H9 (cell line): Measurements from ENCODE around the gene TEX261. TPM values are rescaled to one million over a fixed set of nuclear protein-coding genes. Genes with fewer than 3 reads are reported as not detected.

Experiments
- DNase-seq: peaks from one replicate; pipeline ENCODE4 v3.0.0-alpha.2; 2017
- H2AFZ ChIP-seq: one replicate; pipeline ENCODE4 v1.6.1; 2013; ENCODE audit warnings: mild to moderate bottlenecking, low read length, control low read depth, moderate library complexity
- H2AK5ac ChIP-seq: 2 replicates; pipeline ENCODE4 v1.6.1; 2013; ENCODE audit warnings: low read length, control low read depth, mixed read lengths; ENCODE audit not compliant: insufficient read length
- H2BK120ac ChIP-seq: one replicate; pipeline ENCODE4 v1.6.1; 2013; ENCODE audit warnings: low read depth, mild to moderate bottlenecking, low read length, control low read depth, inconsistent platforms; ENCODE audit not compliant: poor library complexity, severe bottlenecking
- H2BK12ac ChIP-seq: 2 replicates; pipeline ENCODE4 v1.6.1; 2013; ENCODE audit warnings: low read length, control low read depth, mixed read lengths, low read depth; ENCODE audit not compliant: insufficient read length
- H2BK15ac ChIP-seq: 2 replicates; pipeline ENCODE4 v1.6.1; 2013; ENCODE audit warnings: low read depth, low read length, control low read depth
- H2BK20ac ChIP-seq: one replicate; pipeline ENCODE4 v1.6.1; 2013; ENCODE audit warnings: low read depth, mild to moderate bottlenecking, low read length, control low read depth, inconsistent platforms; ENCODE audit not compliant: poor library complexity, severe bottlenecking
- H2BK5ac ChIP-seq: 2 replicates; pipeline ENCODE4 v1.6.1; 2013; ENCODE audit warnings: low read length, control low read depth, mixed read lengths; ENCODE audit not compliant: insufficient read length
- H3K14ac ChIP-seq: 2 replicates; pipeline ENCODE4 v1.6.1; 2013; ENCODE audit warnings: low read length, control low read depth; ENCODE audit not compliant: insufficient read depth
- H3K18ac ChIP-seq: 2 replicates; pipeline ENCODE4 v1.6.1; 2013; ENCODE audit warnings: low read depth, mild to moderate bottlenecking, mixed read lengths, low read length, control low read depth; ENCODE audit not compliant: insufficient read length
- H3K23ac ChIP-seq: 2 replicates; pipeline ENCODE4 v1.6.1; 2013; ENCODE audit warnings: low read length, control low read depth, mixed read lengths, low read depth; ENCODE audit not compliant: insufficient read length
- H3K23me2 ChIP-seq: 2 replicates; pipeline ENCODE4 v1.6.1; 2013; ENCODE audit warnings: low read depth, mild to moderate bottlenecking, mixed read lengths, low read length, control low read depth; ENCODE audit not compliant: insufficient read length, poor library complexity, severe bottlenecking
- H3K27ac ChIP-seq: 2 replicates; pipeline ENCODE4 v1.5.1; 2013; ENCODE audit warnings: low read length, control low read depth, mixed read lengths, low read depth; ENCODE audit not compliant: insufficient read length
- H3K27me3 ChIP-seq: 2 replicates; pipeline ENCODE4 v1.6.1; 2013; ENCODE audit warnings: low read length, control low read depth, inconsistent platforms; ENCODE audit not compliant: insufficient read depth
- H3K4ac ChIP-seq: 2 replicates; pipeline ENCODE4 v1.6.1; 2013; ENCODE audit warnings: low read depth, mild to moderate bottlenecking, control low read depth, inconsistent platforms, low read length, moderate library complexity
- H3K4me1 ChIP-seq: 2 replicates; pipeline ENCODE4 v1.6.1; 2013; ENCODE audit warnings: low read length, control low read depth, inconsistent platforms; ENCODE audit not compliant: insufficient read depth
- H3K4me2 ChIP-seq: 2 replicates; pipeline ENCODE4 v1.6.1; 2013; ENCODE audit warnings: low read length, control low read depth, mixed read lengths; ENCODE audit not compliant: insufficient read length, insufficient read depth
- H3K56ac ChIP-seq: 2 replicates; pipeline ENCODE4 v1.6.1; 2013; ENCODE audit warnings: low read depth, mild to moderate bottlenecking, mixed read lengths, low read length, control low read depth; ENCODE audit not compliant: insufficient read length
- H3K79me1 ChIP-seq: 2 replicates; pipeline ENCODE4 v1.6.1; 2013; ENCODE audit warnings: low read depth, mild to moderate bottlenecking, moderate library complexity, low read length, control low read depth, inconsistent platforms; ENCODE audit not compliant: insufficient read depth, poor library complexity, severe bottlenecking
- H3K79me2 ChIP-seq: 2 replicates; pipeline ENCODE4 v1.6.1; 2013; ENCODE audit warnings: low read length, control low read depth, inconsistent platforms; ENCODE audit not compliant: insufficient read depth
- H3K9ac ChIP-seq: 2 replicates; pipeline ENCODE4 v1.6.1; 2013; ENCODE audit warnings: low read length, control low read depth, mixed read lengths; ENCODE audit not compliant: insufficient read length; ENCODE audit errors: extremely low read depth
- H3K9me3 ChIP-seq: one replicate; pipeline ENCODE4 v1.6.1; 2013; ENCODE audit warnings: low read depth, low read length, inconsistent platforms; ENCODE audit not compliant: control insufficient read depth
- H3T11ph ChIP-seq: one replicate; pipeline ENCODE4 v1.6.1; 2013; ENCODE audit warnings: mild to moderate bottlenecking, low read length, control low read depth, inconsistent platforms
- H4K20me1 ChIP-seq: one replicate; pipeline ENCODE4 v1.6.1; 2013; ENCODE audit not compliant: control insufficient read depth, insufficient read length, insufficient read depth
- H4K5ac ChIP-seq: 2 replicates; pipeline ENCODE4 v1.6.1; 2013; ENCODE audit warnings: low read depth, mild to moderate bottlenecking, mixed read lengths, low read length, control low read depth; ENCODE audit not compliant: insufficient read length
- H4K8ac ChIP-seq: replicated peaks from 2 replicates; pipeline ENCODE4 v1.6.1; 2013; ENCODE audit warnings: low read length, control low read depth, mixed read lengths, low read depth; ENCODE audit not compliant: insufficient read length
- H4K91ac ChIP-seq: 2 replicates; pipeline ENCODE4 v1.6.1; 2013; ENCODE audit warnings: low read depth, mild to moderate bottlenecking, moderate library complexity, mixed read lengths, low read length, control low read depth; ENCODE audit not compliant: insufficient read length
- H3K27ac Mint-ChIP-seq, 3 experiments: 2 replicates in 2 of 3; 3 replicates in 1 of 3; pipeline ENCODE4 v1.8.0; 2020 to 2021; ENCODE audit warnings: mixed read lengths in 3 of 3, mild to moderate bottlenecking in 1 of 3, moderate library complexity in 1 of 3
- H3K27me3 Mint-ChIP-seq: 2 replicates; pipeline ENCODE4 v1.8.0; 2021; ENCODE audit warnings: low read depth, mild to moderate bottlenecking, moderate library complexity, mixed read lengths
- H3K36me3 Mint-ChIP-seq, 3 experiments: 2 replicates in 2 of 3; 3 replicates in 1 of 3; pipeline ENCODE4 v1.8.0; 2020 to 2021; ENCODE audit warnings: low read depth in 3 of 3, mixed read lengths in 3 of 3; ENCODE audit not compliant: insufficient read depth in 1 of 3
- H3K4me1 Mint-ChIP-seq, 2 experiments: 2 replicates each; pipeline ENCODE4 v1.8.0; 2020; ENCODE audit warnings: mixed read lengths in 2 of 2
- H3K4me3 Mint-ChIP-seq, 2 experiments: 2 replicates in 1 of 2; 3 replicates in 1 of 2; pipeline ENCODE4 v1.8.0; 2020 to 2021; ENCODE audit warnings: mild to moderate bottlenecking in 2 of 2, mixed read lengths in 2 of 2, moderate library complexity in 1 of 2
- H3K9me3 Mint-ChIP-seq, 2 experiments: 2 replicates in 1 of 2; 3 replicates in 1 of 2; pipeline ENCODE4 v1.8.0; 2020; ENCODE audit warnings: mild to moderate bottlenecking in 2 of 2, mixed read lengths in 2 of 2, moderate library complexity in 1 of 2
- CTCF ChIP-seq: fragments of 200-600 bp; sonication (generic); conservative IDR thresholded peaks from 3 replicates; pipeline ENCODE4 v1.8.0; 2021; ENCODE audit warnings: antibody characterized with exemption, mild to moderate bottlenecking
- WGBS: extraction: QIAGEN DNeasy Blood & Tissue Kit; methylation state at CpG from one replicate; pipeline ENCODE4 v1.1.7; 2013; ENCODE audit warnings: missing lambda C conversion rate, low lambda C conversion rate, mixed read lengths; ENCODE audit not compliant: insufficient read length; ENCODE audit errors: extremely low coverage; 5-methylcytosine and 5-hydroxymethylcytosine counted together
- total RNA-seq: library from RNA; stranded (reverse); gene quantifications from 2 replicates; pipeline ENCODE4 v1.2.1, GENCODE V29; 2021

Gene TEX261
- total RNA-seq, 1 experiment from 2014 or later: 19.2 TPM

DNA sequence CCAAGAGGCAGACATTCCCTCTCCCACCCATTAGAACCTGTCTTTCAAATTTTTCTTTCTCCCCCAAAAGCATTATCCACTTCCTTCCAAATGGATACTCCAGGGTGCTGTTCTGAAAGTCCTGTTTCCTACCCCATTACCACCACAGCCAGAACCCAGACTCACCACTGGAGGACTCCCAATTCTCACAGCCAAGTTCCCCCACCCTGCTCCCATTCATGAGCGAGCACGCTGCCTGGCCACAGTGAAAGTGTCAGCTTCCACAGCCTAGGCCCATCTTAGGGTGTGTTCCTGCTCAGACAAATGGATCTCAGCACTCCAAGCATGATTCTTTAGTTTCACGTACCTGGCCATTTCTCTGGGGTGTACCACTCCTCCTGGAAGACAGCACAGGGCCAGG is 20.1 kb downstream of the TEX261 start:
- no peak overlapping the region for H3K23ac ChIP-seq
- H3K27ac Mint-ChIP-seq: no peak overlapping the region
- H3K27ac ChIP-seq: no peak overlapping the region
- no peaks in the 10 kb centered on the region for H3K36me3 Mint-ChIP-seq
- H3T11ph ChIP-seq: no peak overlapping the region
- H3K79me1 ChIP-seq: no peaks in the 10 kb centered on the region
- H3K79me2 ChIP-seq: no peaks in the 10 kb centered on the region
- no peak overlapping the region for H3K4ac ChIP-seq
- H4K5ac ChIP-seq: no peak overlapping the region
- H3K27me3 ChIP-seq: peaks cover 2% of the 10 kb centered on the region; the same call in 1 of the 2 replicates
- H3K4me1 Mint-ChIP-seq: peaks cover 12 to 14% of the 10 kb centered on the region in 2 experiments
- DNase-seq: no peak
- no peak overlapping the region for H4K91ac ChIP-seq
- H3K56ac ChIP-seq: no peak overlapping the region
- H3K9me3 Mint-ChIP-seq: no peaks in the 10 kb centered on the region
- no peak overlapping the region for H3K4me3 Mint-ChIP-seq
- no peaks in the 10 kb centered on the region for H4K20me1 ChIP-seq
- H3K23me2 ChIP-seq: peaks cover 7% of the 10 kb centered on the region
- H3K9me3 ChIP-seq: no peaks in the 10 kb centered on the region
- WGBS: no CpG with 5 or more reads among the region's 3 CpGs
- H3K4me2 ChIP-seq: no peak overlapping the region
- H2AFZ ChIP-seq: no peak overlapping the region
- no peak overlapping the region for H2BK12ac ChIP-seq
- H2BK5ac ChIP-seq: no peak overlapping the region
- no peak overlapping the region for H4K8ac ChIP-seq
- H3K4me1 ChIP-seq: no peaks in the 10 kb centered on the region
- H3K27me3 Mint-ChIP-seq: peaks cover 76% of the 10 kb centered on the region
- H2BK15ac ChIP-seq: no peak overlapping the region
- no peak overlapping the region for H2AK5ac ChIP-seq
- H3K14ac ChIP-seq: no peak overlapping the region; the same call in 1 of the 2 replicates
- H3K18ac ChIP-seq: no peak overlapping the region
- TF ChIP-seq CTCF: no peak
- no peak overlapping the region for H2BK120ac ChIP-seq
- no peak overlapping the region for H3K9ac ChIP-seq
- no peak overlapping the region for H2BK20ac ChIP-seq
